SHP77 treated with DMSO at 0.1 percent for 48 hours (cell line): ENCODE results near the gene TCP11X1.
"Not testable (repeated sequence)": the region's sequence is repeated elsewhere in the genome, so short reads cannot be mapped to it uniquely, and the experiment has no call there.

Experiments
- DNase-seq: peaks from one replicate; lab custom pipeline; 2025; lab: John Stamatoyannopoulos, UW

TCP11X1 gene

GRCh38 chrX:102214986-102215385 lies at the start of gene TCP11X1:
TCP11X1 (plus strand) TSS chrX:102215301.
- DNase-seq, result not testable (repeated sequence)

- no peak for DNase-seq
Measured at GRCh38 chrX:102185967-102186720, 29.0 kb upstream of the TCP11X1 start.

DNA sequence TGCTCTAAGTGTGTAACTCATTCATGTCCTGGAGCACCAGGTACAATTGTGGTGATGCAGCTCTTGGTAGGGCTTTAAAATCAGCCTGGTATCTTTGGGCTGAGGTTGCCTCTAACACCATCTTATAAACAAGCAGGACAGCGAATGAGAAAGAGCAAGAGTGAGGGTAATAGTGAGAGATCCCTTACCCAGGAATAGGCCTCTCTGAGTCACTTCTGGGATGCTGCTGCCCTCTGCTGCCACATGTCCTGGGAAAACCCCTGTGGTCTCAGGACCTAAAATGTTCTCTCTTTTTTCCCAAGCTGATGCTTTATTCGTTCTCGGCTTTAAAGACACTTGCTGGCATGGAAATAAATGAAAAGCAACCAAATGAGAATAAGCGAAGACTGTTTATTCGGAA lies 7.2 kb upstream of the TCP11X1 start:
- not testable (repeated sequence) for DNase-seq

GRCh38 chrX:102216497-102216896 lies 1.4 kb downstream of the TCP11X1 start:
- DNase-seq, result not testable (repeated sequence)

DNA sequence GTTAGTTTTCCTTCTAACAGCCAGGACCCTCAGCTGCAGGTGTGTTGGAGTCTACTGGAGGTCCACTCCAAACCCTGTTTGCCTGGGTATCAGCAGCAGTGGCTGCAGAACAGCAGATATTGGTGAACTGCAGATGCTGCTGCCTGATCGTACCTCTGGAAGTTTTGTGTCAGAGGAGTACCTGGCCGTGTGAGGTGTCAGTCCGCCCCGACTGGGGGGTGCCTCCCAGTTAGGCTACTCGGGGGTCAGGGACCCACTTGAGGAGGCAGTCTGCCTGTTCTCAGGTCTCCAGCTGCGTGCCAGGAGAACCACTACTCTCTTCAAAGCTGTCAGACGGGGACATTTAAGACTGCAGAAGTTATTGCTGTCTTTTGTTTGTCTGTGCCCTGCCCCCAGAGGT lies 20.6 kb downstream of the TCP11X1 start:
- DNase-seq, result not testable (repeated sequence)

GRCh38 chrX:102240265-102240664 lies 25.2 kb downstream of the TCP11X1 start:
- DNase-seq, result not testable (repeated sequence)

DNA sequence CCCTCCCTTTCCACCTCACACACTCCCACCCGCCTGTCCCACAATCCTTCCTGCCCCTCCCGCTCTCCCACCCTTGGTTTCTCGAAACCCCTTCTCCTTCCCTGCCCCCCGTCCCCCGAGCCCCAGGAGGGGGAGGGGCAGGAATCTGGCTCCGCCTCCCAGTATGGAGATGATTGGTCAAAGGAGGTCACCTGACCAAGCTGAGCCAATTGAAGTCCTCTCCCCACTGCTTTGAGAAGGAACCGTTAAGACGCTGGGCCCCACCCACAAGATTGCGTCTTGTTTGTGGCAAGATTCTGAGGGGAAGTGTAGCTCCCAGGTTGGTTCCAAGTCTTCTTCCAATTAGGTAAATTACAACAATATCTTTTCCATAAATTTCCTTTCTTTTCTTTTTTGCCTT lies 31.8 kb downstream of the TCP11X1 start, which contains the start of gene NXF2:
Gene NXF2, plus strand, starts transcription at position 275 of the 400 bp plus-strand sequence. CDS start 59,912 bp downstream, outside the sequence.
- not testable (repeated sequence) for DNase-seq

GRCh38 chrX:102272231-102272630 lies 57.1 kb downstream of the TCP11X1 start:
- DNase-seq, result not testable (repeated sequence)
